GM12874 (cell line): ENCODE data around the gene SERTAD4.

Experiments
- CTCF ChIP-seq: IDR thresholded peaks from 2 replicates; pipeline ENCODE4 v1.5.1; 2011; ENCODE audit warnings: low read depth, mild to moderate bottlenecking, control low read depth, low read length, moderate library complexity; ENCODE audit not compliant: insufficient read depth

Gene SERTAD4

GRCh38 chr1:210264496-210265380 is 32.1 kb downstream of the SERTAD4 start:
- TF ChIP-seq CTCF = no peak

GRCh38 chr1:210269981-210270380 is 37.4 kb downstream of the SERTAD4 start:
- TF ChIP-seq CTCF = no peak

- TF ChIP-seq CTCF = no peak
Measured at GRCh38 chr1:210272666-210273065, 40.1 kb downstream of the SERTAD4 start.

GRCh38 chr1:210280221-210280620 is 47.6 kb downstream of the SERTAD4 start:
- no peak for TF ChIP-seq CTCF

GRCh38 chr1:210288116-210288515 is 55.5 kb downstream of the SERTAD4 start:
- no peak for TF ChIP-seq CTCF

GRCh38 chr1:210289248-210289647 is 56.7 kb downstream of the SERTAD4 start:
- TF ChIP-seq CTCF = no peak

GRCh38 chr1:210291081-210291764 is 58.6 kb downstream of the SERTAD4 start:
- no peak for TF ChIP-seq CTCF
